Measurements from ENCODE around the gene SYT6.

DNA sequence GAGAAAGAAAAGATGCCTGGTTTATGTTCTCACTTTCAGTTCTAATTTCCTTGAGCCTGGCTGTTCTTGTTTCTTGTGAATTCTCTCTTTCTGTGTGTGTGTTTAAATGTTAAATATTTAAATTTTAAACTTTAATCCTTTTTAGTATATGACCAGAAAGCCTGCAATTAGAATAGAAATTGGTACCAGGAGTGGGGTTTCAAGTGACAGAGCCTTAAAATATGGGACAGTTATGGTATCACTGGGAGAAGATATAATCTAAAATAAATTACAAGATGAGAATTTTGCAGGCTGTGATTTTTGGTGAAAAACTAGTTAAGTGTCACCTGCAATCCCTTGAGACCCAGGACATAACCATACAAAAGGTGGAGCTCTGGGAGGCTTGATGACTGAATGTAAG, 81.4 kb downstream of the SYT6 start:
- TF ChIP-seq, protein P1, sequence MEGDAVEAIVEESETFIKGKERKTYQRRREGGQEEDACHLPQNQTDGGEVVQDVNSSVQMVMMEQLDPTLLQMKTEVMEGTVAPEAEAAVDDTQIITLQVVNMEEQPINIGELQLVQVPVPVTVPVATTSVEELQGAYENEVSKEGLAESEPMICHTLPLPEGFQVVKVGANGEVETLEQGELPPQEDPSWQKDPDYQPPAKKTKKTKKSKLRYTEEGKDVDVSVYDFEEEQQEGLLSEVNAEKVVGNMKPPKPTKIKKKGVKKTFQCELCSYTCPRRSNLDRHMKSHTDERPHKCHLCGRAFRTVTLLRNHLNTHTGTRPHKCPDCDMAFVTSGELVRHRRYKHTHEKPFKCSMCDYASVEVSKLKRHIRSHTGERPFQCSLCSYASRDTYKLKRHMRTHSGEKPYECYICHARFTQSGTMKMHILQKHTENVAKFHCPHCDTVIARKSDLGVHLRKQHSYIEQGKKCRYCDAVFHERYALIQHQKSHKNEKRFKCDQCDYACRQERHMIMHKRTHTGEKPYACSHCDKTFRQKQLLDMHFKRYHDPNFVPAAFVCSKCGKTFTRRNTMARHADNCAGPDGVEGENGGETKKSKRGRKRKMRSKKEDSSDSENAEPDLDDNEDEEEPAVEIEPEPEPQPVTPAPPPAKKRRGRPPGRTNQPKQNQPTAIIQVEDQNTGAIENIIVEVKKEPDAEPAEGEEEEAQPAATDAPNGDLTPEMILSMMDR (IDR thresholded peaks at IDR 0.05; ENCODE audit: low read length): no peak
- no peak for TF ChIP-seq EZH2 (optimal IDR thresholded peaks at IDR 0.05; ENCODE audit: low read depth, low read length)

Data from MM.1S (cell line).